Mesendoderm (in vitro differentiated cells): ENCODE measurements around the gene FOXP1.

Source experiments
- DNase-seq: peaks from one replicate; pipeline ENCODE4 v3.0.0; 2013
- H2AK5ac ChIP-seq: 2 replicates; pipeline ENCODE4 v1.6.1; 2013; ENCODE audit warnings: low read length, inconsistent platforms
- H2BK120ac ChIP-seq: 2 replicates; pipeline ENCODE4 v1.6.1; 2013; ENCODE audit warnings: low read depth, mild to moderate bottlenecking, low read length, moderate library complexity, mixed read lengths
- H2BK15ac ChIP-seq: replicated peaks from 2 replicates; pipeline ENCODE4 v1.6.1; 2013; ENCODE audit warnings: low read depth, mild to moderate bottlenecking, moderate library complexity
- H2BK5ac ChIP-seq: 2 replicates; pipeline ENCODE4 v1.6.1; 2013; ENCODE audit warnings: low read length, inconsistent platforms
- H3K18ac ChIP-seq: 2 replicates; pipeline ENCODE4 v1.6.1; 2013; ENCODE audit warnings: mild to moderate bottlenecking, low read length, mixed read lengths
- H3K23ac ChIP-seq: one replicate; pipeline ENCODE4 v1.6.1; 2013; ENCODE audit warnings: low read length
- H3K27ac ChIP-seq: 2 replicates; pipeline ENCODE4 v1.5.1; 2013; ENCODE audit warnings: low read depth, mild to moderate bottlenecking, inconsistent platforms, low read length, moderate library complexity
- H3K27me3 ChIP-seq: 2 replicates; pipeline ENCODE4 v1.6.1; 2013; ENCODE audit warnings: low read length, control low read depth, mild to moderate bottlenecking, inconsistent platforms; ENCODE audit not compliant: insufficient read depth, poor library complexity
- H3K36me3 ChIP-seq: 2 replicates; pipeline ENCODE4 v1.6.1; 2013; ENCODE audit warnings: low read length, inconsistent platforms; ENCODE audit not compliant: control insufficient read depth, insufficient read depth
- H3K4ac ChIP-seq: one replicate; pipeline ENCODE4 v1.6.1; 2013; ENCODE audit warnings: low read depth, mild to moderate bottlenecking, low read length, moderate library complexity
- H3K4me1 ChIP-seq: 2 replicates; pipeline ENCODE4 v1.6.1; 2013; ENCODE audit warnings: low read depth, low read length, inconsistent platforms; ENCODE audit not compliant: control insufficient read depth
- H3K4me2 ChIP-seq: 2 replicates; pipeline ENCODE4 v1.6.1; 2013; ENCODE audit warnings: low read length
- H3K4me3 ChIP-seq: 2 replicates; pipeline ENCODE4 v1.5.1; 2013; ENCODE audit warnings: mild to moderate bottlenecking, low read length
- H3K56ac ChIP-seq: one replicate; pipeline ENCODE4 v1.6.1; 2013; ENCODE audit warnings: low read length
- H3K79me1 ChIP-seq: 2 replicates; pipeline ENCODE4 v1.6.1; 2013; ENCODE audit warnings: low read length, inconsistent platforms
- H3K79me2 ChIP-seq: 2 replicates; pipeline ENCODE4 v1.6.1; 2013; ENCODE audit warnings: mild to moderate bottlenecking, low read length; ENCODE audit not compliant: control insufficient read depth, insufficient read depth
- H3K9ac ChIP-seq: 2 replicates; pipeline ENCODE4 v1.6.1; 2013; ENCODE audit warnings: low read length, inconsistent platforms
- H4K5ac ChIP-seq: one replicate; pipeline ENCODE4 v1.6.1; 2013; ENCODE audit warnings: low read length
- H4K8ac ChIP-seq: one replicate; pipeline ENCODE4 v1.6.1; 2013; ENCODE audit warnings: low read depth, mild to moderate bottlenecking, control low read depth, low read length, moderate library complexity
- WGBS: extraction: QIAGEN DNeasy Blood & Tissue Kit; methylation state at CpG from one replicate; pipeline ENCODE4 v1.1.7; 2013; ENCODE audit warnings: low lambda C conversion rate, missing lambda C conversion rate; ENCODE audit not compliant: insufficient coverage; ENCODE audit errors: extremely low coverage; 5-methylcytosine and 5-hydroxymethylcytosine counted together

Gene FOXP1

DNA sequence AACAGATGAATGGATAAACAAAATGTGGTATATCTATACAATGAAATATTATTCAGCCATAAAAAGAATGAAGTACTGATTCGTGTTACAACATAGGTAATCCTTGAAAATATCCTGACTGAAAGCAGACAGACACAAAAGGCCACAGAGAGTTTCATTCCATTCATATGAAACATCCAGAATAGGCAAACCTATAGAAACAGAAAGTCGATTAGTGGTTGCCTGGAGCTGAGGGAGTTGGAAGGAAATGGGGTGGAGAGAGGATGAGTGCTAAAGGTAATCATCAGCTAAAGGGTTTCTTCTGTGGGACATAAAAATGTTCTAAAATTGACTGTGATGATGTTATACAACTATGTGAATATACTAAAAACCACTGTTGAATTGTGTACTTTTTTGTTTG is 22.9 kb downstream of the FOXP1 start:
- H3K4ac ChIP-seq, result no peak overlapping the region

GRCh38 chr3:71559578-71560162 is 23.9 kb downstream of the FOXP1 start:
- Histone ChIP-seq H4K5ac (no peak overlapping the region), H2BK5ac (no peak overlapping the region), H2BK120ac (no peak overlapping the region), H3K4ac (no peak overlapping the region), H2BK15ac (no peak overlapping the region), H3K56ac (no peak overlapping the region), H3K27ac (no peak overlapping the region), H3K4me2 (no peak overlapping the region), H4K8ac (no peak overlapping the region), H3K18ac (no peak overlapping the region), H3K79me1 (no peaks in the 10 kb centered on the region), H3K9ac (no peak overlapping the region), H3K36me3 (no peaks in the 10 kb centered on the region), H3K4me1 (no peaks in the 10 kb centered on the region), H3K23ac (no peak overlapping the region), H3K79me2 (no peaks in the 10 kb centered on the region), H3K4me3 (no peak overlapping the region), H3K27me3 (no peaks in the 10 kb centered on the region), H2AK5ac (no peak overlapping the region)
- DNase-seq, result no peak
- no CpG with 5 or more reads among the region's 4 CpGs for WGBS

More for the DNA sequence above, 22.9 kb downstream of the FOXP1 start:
- Histone ChIP-seq H2BK15ac (no peak overlapping the region), H3K4me3 (no peak overlapping the region), H3K4me2 (no peak overlapping the region), H4K5ac (no peak overlapping the region), H3K18ac (no peak overlapping the region), H3K79me2 (no peaks in the 10 kb centered on the region), H3K36me3 (no peaks in the 10 kb centered on the region), H3K27ac (no peak overlapping the region), H3K27me3 (no peaks in the 10 kb centered on the region), H3K79me1 (no peaks in the 10 kb centered on the region), H2AK5ac (no peak overlapping the region), H2BK5ac (no peak overlapping the region), H4K8ac (no peak overlapping the region), H2BK120ac (no peak overlapping the region), H3K4me1 (no peaks in the 10 kb centered on the region), H3K56ac (no peak overlapping the region), H3K9ac (no peak overlapping the region), H3K23ac (no peak overlapping the region)
- no peak for DNase-seq
- no CpG with 5 or more reads among the region's 2 CpGs for WGBS

DNA sequence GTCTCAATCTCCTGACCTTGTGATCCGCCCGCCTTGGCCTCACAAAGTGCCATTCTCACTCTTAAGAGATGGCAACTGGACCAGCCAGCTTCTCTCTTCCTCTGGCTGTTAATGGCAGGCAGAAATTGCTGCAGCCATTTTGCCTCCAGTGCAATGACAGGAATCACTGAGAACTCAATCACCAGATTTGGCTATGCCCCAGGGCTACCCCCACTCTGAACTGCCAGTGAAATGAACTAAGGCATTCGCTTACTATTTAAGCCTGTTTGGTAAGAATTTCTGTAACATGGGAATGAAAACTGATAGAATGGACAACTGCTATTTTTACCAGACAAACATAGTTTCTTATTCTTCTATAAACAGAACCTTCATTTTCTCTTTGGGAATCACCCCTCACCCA is 24.5 kb downstream of the FOXP1 start:
- no peak overlapping the region for H4K5ac ChIP-seq
- no peaks in the 10 kb centered on the region for H3K36me3 ChIP-seq
- no peak overlapping the region for H3K27ac ChIP-seq
- no peaks in the 10 kb centered on the region for H3K4me1 ChIP-seq
- H3K79me2 ChIP-seq, result no peaks in the 10 kb centered on the region
- no peak overlapping the region for H2BK15ac ChIP-seq
- no peak overlapping the region for H3K9ac ChIP-seq
- no peak overlapping the region for H3K56ac ChIP-seq
- no peak for DNase-seq
- no peaks in the 10 kb centered on the region for H3K79me1 ChIP-seq
- H3K4me2 ChIP-seq, result no peak overlapping the region
- no peak overlapping the region for H3K4me3 ChIP-seq
- no peak overlapping the region for H3K23ac ChIP-seq
- H2BK5ac ChIP-seq, result no peak overlapping the region
- H3K4ac ChIP-seq, result no peak overlapping the region
- no CpG with 5 or more reads among the region's 3 CpGs for WGBS
- H4K8ac ChIP-seq, result no peak overlapping the region
- H3K27me3 ChIP-seq, result no peaks in the 10 kb centered on the region
- no peak overlapping the region for H2AK5ac ChIP-seq
- H3K18ac ChIP-seq, result no peak overlapping the region
- no peak overlapping the region for H2BK120ac ChIP-seq

DNA sequence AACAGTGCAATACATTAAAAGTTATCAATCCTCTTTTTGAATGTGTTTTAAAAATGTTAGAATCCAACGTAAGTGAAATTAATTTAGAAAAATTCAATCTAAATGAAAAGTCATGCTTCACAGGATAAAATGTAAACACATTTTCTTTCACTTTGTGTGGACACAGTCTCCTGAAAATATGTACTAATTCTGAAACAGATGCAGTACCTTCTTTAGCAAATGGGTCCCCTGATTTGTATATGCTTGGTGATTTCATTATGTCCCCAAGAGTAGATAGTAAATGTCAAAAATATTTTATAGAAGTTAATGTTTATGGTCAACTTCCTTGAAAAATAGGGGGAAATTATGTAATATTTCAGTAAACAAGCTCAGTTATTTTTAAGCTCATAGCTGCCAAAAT is 28.9 kb downstream of the FOXP1 start:
- Histone ChIP-seq H4K5ac (no peak overlapping the region), H3K4me3 (no peak overlapping the region), H3K36me3 (no peaks in the 10 kb centered on the region), H3K9ac (no peak overlapping the region), H3K27ac (no peak overlapping the region), H2BK5ac (no peak overlapping the region), H3K27me3 (no peaks in the 10 kb centered on the region), H2BK120ac (no peak overlapping the region), H3K23ac (no peak overlapping the region), H3K18ac (no peak overlapping the region), H3K56ac (no peak overlapping the region), H3K79me1 (no peaks in the 10 kb centered on the region), H3K79me2 (no peaks in the 10 kb centered on the region), H2AK5ac (no peak overlapping the region), H3K4me1 (no peaks in the 10 kb centered on the region), H3K4me2 (no peak overlapping the region), H4K8ac (no peak overlapping the region), H2BK15ac (no peak overlapping the region), H3K4ac (no peak overlapping the region)
- no peak for DNase-seq
- WGBS, result 100% methylated on average over 1 of the region's 1 CpG

DNA sequence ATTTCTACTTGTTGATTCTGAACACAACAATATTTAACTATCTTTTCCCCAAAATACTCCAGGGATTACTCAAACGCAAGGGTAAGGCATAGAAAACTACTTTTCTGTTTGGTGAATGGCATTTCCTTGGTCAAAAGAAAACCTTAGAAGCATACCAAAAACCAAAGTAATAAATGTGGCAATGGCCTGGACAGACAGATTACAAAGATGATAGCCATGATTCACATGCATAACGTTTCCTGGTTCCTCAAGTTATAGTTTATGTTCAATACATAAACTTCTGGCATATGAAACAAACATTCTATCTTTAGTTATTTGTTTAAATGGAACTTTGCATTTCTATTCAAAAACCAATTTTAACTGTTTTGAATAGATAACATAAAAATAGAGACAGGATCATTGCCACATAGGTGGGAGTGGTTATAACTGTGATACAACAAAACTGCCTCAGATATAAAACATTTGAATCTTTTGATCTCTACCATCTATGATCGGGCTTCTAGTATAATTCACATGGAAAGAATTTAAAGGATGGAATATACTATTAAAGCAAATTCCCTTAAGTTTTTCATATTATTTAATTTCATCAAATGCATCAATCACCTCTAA is 32.1 kb downstream of the FOXP1 start:
- Histone ChIP-seq H3K9ac (no peak overlapping the region), H3K27ac (no peak overlapping the region), H3K18ac (no peak overlapping the region), H4K5ac (no peak overlapping the region), H3K56ac (no peak overlapping the region), H3K4me3 (no peak overlapping the region), H3K4me1 (no peaks in the 10 kb centered on the region), H2BK120ac (no peak overlapping the region), H2BK5ac (no peak overlapping the region), H3K36me3 (no peaks in the 10 kb centered on the region), H3K4me2 (no peak overlapping the region), H3K79me1 (no peaks in the 10 kb centered on the region), H3K79me2 (no peaks in the 10 kb centered on the region), H2AK5ac (no peak overlapping the region), H3K23ac (no peak overlapping the region), H3K27me3 (no peaks in the 10 kb centered on the region), H2BK15ac (no peak overlapping the region), H4K8ac (no peak overlapping the region), H3K4ac (no peak overlapping the region)
- no peak for DNase-seq
- no CpG with 5 or more reads among the region's 3 CpGs for WGBS

- no peak overlapping the region for H3K4me3 ChIP-seq
- H2AK5ac ChIP-seq, result no peak overlapping the region
- no peak overlapping the region for H3K4ac ChIP-seq
- H3K27ac ChIP-seq, result no peak overlapping the region
- no peaks in the 10 kb centered on the region for H3K27me3 ChIP-seq
- no peak for DNase-seq
- no peak overlapping the region for H3K9ac ChIP-seq
- H3K4me1 ChIP-seq, result no peaks in the 10 kb centered on the region
- no peak overlapping the region for H3K23ac ChIP-seq
- H3K79me1 ChIP-seq, result no peaks in the 10 kb centered on the region
- no peak overlapping the region for H4K8ac ChIP-seq
- no peak overlapping the region for H2BK120ac ChIP-seq
- no peak overlapping the region for H2BK5ac ChIP-seq
- H2BK15ac ChIP-seq, result no peak overlapping the region
- H3K36me3 ChIP-seq, result no peaks in the 10 kb centered on the region
- H3K18ac ChIP-seq, result no peak overlapping the region
- no CpG with 5 or more reads among the region's 7 CpGs for WGBS
- no peak overlapping the region for H3K4me2 ChIP-seq
- H3K56ac ChIP-seq, result no peak overlapping the region
- H3K79me2 ChIP-seq, result no peaks in the 10 kb centered on the region
- H4K5ac ChIP-seq, result no peak overlapping the region
Observed at GRCh38 chr3:71549951-71550350, 33.6 kb downstream of the FOXP1 start.
